ENCODE results near the gene PLXNA4.

PLXNA4 gene

DNA sequence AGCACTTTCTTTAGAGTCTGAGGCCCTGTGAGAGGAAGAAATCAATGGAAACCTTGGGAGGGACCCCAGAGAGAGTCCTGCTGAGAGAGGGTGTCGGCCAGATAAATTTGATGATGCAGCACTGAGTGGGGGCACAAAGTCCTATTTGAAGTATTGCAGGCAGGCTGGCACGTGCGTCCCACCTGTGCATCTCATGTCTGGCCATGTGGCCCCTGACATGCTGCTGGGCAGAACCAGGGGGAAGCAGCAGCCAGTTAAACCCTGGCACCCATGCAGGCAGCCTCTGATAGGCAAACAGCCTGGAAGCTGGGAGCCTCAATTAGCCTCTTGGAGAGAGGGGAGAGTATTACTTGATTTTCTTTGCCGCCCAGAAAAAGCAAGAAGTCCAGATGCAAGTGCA lies 180.9 kb downstream of the PLXNA4 start:
- TF ChIP-seq YY1 (tag by site-specific recombination; IDR thresholded peaks at IDR 0.05) (no peak), ZNF707 (tag by site-specific recombination; IDR thresholded peaks at IDR 0.05) (no peak), ZNF37A (tag by site-specific recombination; IDR thresholded peaks at IDR 0.05) (no peak), ZNF677 (tag by site-specific recombination; IDR thresholded peaks at IDR 0.05) (no peak), KLF16 (tag by site-specific recombination; IDR thresholded peaks at IDR 0.05) (no peak), SETDB1 (IDR thresholded peaks at IDR 0.05; ENCODE audit: insufficient read length, low read length) (no peak)
- TF ChIP-seq, protein P1, sequence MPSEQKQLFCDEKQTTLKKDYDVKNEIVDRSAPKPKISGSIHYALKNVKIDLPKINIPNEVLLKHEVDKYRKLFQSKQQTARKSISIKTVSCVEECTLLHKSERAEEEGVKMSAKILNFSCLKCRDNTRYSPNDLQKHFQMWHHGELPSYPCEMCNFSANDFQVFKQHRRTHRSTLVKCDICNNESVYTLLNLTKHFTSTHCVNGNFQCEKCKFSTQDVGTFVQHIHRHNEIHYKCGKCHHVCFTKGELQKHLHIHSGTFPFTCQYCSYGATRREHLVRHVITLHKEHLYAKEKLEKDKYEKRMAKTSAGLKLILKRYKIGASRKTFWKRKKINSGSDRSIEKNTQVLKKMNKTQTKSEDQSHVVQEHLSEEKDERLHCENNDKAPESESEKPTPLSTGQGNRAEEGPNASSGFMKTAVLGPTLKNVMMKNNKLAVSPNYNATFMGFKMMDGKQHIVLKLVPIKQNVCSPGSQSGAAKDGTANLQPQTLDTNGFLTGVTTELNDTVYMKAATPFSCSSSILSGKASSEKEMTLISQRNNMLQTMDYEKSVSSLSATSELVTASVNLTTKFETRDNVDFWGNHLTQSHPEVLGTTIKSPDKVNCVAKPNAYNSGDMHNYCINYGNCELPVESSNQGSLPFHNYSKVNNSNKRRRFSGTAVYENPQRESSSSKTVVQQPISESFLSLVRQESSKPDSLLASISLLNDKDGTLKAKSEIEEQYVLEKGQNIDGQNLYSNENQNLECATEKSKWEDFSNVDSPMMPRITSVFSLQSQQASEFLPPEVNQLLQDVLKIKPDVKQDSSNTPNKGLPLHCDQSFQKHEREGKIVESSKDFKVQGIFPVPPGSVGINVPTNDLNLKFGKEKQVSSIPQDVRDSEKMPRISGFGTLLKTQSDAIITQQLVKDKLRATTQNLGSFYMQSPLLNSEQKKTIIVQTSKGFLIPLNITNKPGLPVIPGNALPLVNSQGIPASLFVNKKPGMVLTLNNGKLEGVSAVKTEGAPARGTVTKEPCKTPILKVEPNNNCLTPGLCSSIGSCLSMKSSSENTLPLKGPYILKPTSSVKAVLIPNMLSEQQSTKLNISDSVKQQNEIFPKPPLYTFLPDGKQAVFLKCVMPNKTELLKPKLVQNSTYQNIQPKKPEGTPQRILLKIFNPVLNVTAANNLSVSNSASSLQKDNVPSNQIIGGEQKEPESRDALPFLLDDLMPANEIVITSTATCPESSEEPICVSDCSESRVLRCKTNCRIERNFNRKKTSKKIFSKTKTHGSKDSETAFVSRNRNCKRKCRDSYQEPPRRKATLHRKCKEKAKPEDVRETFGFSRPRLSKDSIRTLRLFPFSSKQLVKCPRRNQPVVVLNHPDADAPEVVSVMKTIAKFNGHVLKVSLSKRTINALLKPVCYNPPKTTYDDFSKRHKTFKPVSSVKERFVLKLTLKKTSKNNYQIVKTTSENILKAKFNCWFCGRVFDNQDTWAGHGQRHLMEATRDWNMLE (tag by site-specific recombination; conservative IDR thresholded peaks at IDR 0.05; ENCODE audit: low read depth), result no peak
- Histone ChIP-seq H3K36me3 (ENCODE audit: control insufficient read depth in 2 of 2, insufficient read depth in 1 of 2, low read length in 2 of 2) (no peaks in the 10 kb centered on the region), H3K27ac (ENCODE audit: extremely low read depth, low read depth, low read length) (no peak overlapping the region), H3K4me1 (ENCODE audit: control insufficient read depth, insufficient read depth, low read length) (no peaks in the 10 kb centered on the region), H3K4me3 (ENCODE audit: low read depth, low read length) (no peak overlapping the region), H3K9me3 (ENCODE audit: control insufficient read depth, insufficient read depth, low read depth, low read length) (no peaks in the 10 kb centered on the region)
- ChIA-PET POLR2A (no interaction called here), CTCF (interaction anchor here (0.6 to 1.7 kb wide), 4 partner anchors 31 to 185 kb away, joined by 3 to 7 read pairs (median 3); no protein-coding TSS in a partner anchor)

- CTCF ChIA-PET, result interaction anchor here (1.0 to 1.7 kb wide), 4 partner anchors 53 to 186 kb away, joined by 3 to 7 read pairs (median 3); no protein-coding TSS in a partner anchor
- TF ChIP-seq ZNF280D (tag by site-specific recombination; IDR thresholded peaks at IDR 0.05) (no peak), ZNF768 (tag by site-specific recombination; IDR thresholded peaks at IDR 0.05) (0 out of 2 replicates have a peak, but pooled peaks have one; percentile 39)
- TF ChIP-seq, protein P2, sequence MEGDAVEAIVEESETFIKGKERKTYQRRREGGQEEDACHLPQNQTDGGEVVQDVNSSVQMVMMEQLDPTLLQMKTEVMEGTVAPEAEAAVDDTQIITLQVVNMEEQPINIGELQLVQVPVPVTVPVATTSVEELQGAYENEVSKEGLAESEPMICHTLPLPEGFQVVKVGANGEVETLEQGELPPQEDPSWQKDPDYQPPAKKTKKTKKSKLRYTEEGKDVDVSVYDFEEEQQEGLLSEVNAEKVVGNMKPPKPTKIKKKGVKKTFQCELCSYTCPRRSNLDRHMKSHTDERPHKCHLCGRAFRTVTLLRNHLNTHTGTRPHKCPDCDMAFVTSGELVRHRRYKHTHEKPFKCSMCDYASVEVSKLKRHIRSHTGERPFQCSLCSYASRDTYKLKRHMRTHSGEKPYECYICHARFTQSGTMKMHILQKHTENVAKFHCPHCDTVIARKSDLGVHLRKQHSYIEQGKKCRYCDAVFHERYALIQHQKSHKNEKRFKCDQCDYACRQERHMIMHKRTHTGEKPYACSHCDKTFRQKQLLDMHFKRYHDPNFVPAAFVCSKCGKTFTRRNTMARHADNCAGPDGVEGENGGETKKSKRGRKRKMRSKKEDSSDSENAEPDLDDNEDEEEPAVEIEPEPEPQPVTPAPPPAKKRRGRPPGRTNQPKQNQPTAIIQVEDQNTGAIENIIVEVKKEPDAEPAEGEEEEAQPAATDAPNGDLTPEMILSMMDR (tag by site-specific recombination; IDR thresholded peaks at IDR 0.05), result 0 out of 2 replicates have a peak, but pooled peaks have one; percentile 38
- Histone ChIP-seq H3K4me1 (ENCODE audit: control insufficient read depth, insufficient read depth, low read length) (no peaks in the 10 kb centered on the region), H3K36me3 (ENCODE audit: control insufficient read depth in 2 of 2, insufficient read depth in 1 of 2, low read length in 2 of 2) (no peaks in the 10 kb centered on the region), H3K4me3 (ENCODE audit: low read depth, low read length) (no peak overlapping the region), H3K27ac (ENCODE audit: extremely low read depth, low read depth, low read length) (no peak overlapping the region), H3K9me3 (ENCODE audit: control insufficient read depth, insufficient read depth, low read depth, low read length) (no peaks in the 10 kb centered on the region)
- POLR2A ChIA-PET, result no interaction called here
Observed at GRCh38 chr7:132394283-132395198, 181.7 kb downstream of the PLXNA4 start.

Data from HEK293 (cell line).